PC-3 (cell line): ENCODE measurements around the gene EPB41L4B. TPM values are rescaled to one million over a fixed set of nuclear protein-coding genes. Genes with fewer than 3 reads are reported as not detected.

Experiments used
- ATAC-seq: fragments of 200-7000 bp; cut with Tn5 transposase; 2 replicates; pipeline ENCODE4 v1.9.1; 2020; ENCODE audit warnings: mild to moderate bottlenecking, moderate library complexity
- BruUV-seq: library from RNA; stranded (reverse); fragments of 400-500 nt; replicated peaks from 2 replicates; lab custom pipeline; 2021; lab: Mats Ljungman, UMichigan
- CTCF ChIA-PET: fragments of 300-600 bp; sonication (Branson Sonifier 250); formaldehyde crosslinking; loops from one replicate; lab custom pipeline; 2022; ENCODE audit warnings: antibody characterized with exemption; lab: Charles Lee
- POLR2A ChIA-PET: fragments of 300-600 bp; sonication (Branson Sonifier 250); formaldehyde crosslinking; loops from one replicate; lab custom pipeline; 2022; ENCODE audit warnings: antibody characterized with exemption; ENCODE audit not compliant: unreplicated experiment; lab: Charles Lee
- DNase-seq: peaks from one replicate; pipeline ENCODE4 v3.0.0-alpha.2; 2015
- H2AFZ ChIP-seq: fragments of 300-600 bp; sonication (generic); 2 replicates; pipeline ENCODE4 v1.6.0; 2016; ENCODE audit warnings: antibody characterized with exemption, low read length
- H3F3A ChIP-seq: fragments of 300-600 bp; sonication (generic); one replicate; pipeline ENCODE4 v1.6.0; 2017; ENCODE audit warnings: antibody characterized with exemption, low read length, control low read depth, mild to moderate bottlenecking; ENCODE audit not compliant: unreplicated experiment
- H3K27ac ChIP-seq: fragments of 300-600 bp; sonication (generic); 2 replicates; pipeline ENCODE4 v1.5.1; 2016; ENCODE audit warnings: mild to moderate bottlenecking, low read length
- H3K27me3 ChIP-seq: fragments of 300-600 bp; sonication (generic); 2 replicates; pipeline ENCODE4 v1.6.1; 2016; ENCODE audit warnings: low read length, mixed read lengths
- H3K36me3 ChIP-seq: fragments of 300-600 bp; sonication (generic); 2 replicates; pipeline ENCODE4 v1.6.1; 2016; ENCODE audit warnings: low read depth, mixed run types, low read length, mixed read lengths
- H3K4me1 ChIP-seq: fragments of 300-600 bp; sonication (generic); 2 replicates; pipeline ENCODE4 v1.5.1; 2016; ENCODE audit warnings: low read length; ENCODE audit not compliant: insufficient read depth
- H3K4me2 ChIP-seq: fragments of 300-600 bp; sonication (generic); 2 replicates; pipeline ENCODE4 v1.6.0; 2016; ENCODE audit warnings: low read length
- H3K4me3 ChIP-seq: fragments of 300-600 bp; sonication (generic); 2 replicates; pipeline ENCODE4 v1.5.1; 2016; ENCODE audit warnings: mild to moderate bottlenecking, low read length, mixed read lengths
- H3K79me2 ChIP-seq: fragments of 300-600 bp; sonication (generic); 2 replicates; pipeline ENCODE4 v1.6.1; 2017; ENCODE audit warnings: low read length, mixed read lengths
- H3K9ac ChIP-seq: fragments of 300-600 bp; sonication (generic); 2 replicates; pipeline ENCODE4 v1.6.0; 2016; ENCODE audit warnings: mild to moderate bottlenecking, low read length
- H3K9me2 ChIP-seq: fragments of 300-600 bp; sonication (generic); replicated peaks from 2 replicates; pipeline ENCODE4 v1.6.1; 2016; ENCODE audit warnings: mixed run types, low read length, mixed read lengths
- H3K9me3 ChIP-seq: fragments of 300-600 bp; sonication (generic); 2 replicates; pipeline ENCODE4 v1.6.1; 2016; ENCODE audit warnings: low read length, mixed read lengths
- H4K20me1 ChIP-seq: fragments of 300-600 bp; sonication (generic); 2 replicates; pipeline ENCODE4 v1.6.1; 2016; ENCODE audit warnings: low read length, mixed read lengths
- CTCF ChIP-seq: fragments of 300-600 bp; sonication (generic); conservative IDR thresholded peaks from 2 replicates; pipeline ENCODE4 v1.5.1; 2017; ENCODE audit warnings: antibody characterized with exemption, low read depth, mild to moderate bottlenecking, low read length
- EZH2 ChIP-seq: fragments of 300-600 bp; sonication (generic); IDR thresholded peaks from one replicate; pipeline ENCODE4 v1.6.1; 2017; ENCODE audit warnings: antibody characterized with exemption, mild to moderate bottlenecking, low read length; ENCODE audit not compliant: unreplicated experiment
- EZH2phosphoT487 ChIP-seq: fragments of 300-600 bp; sonication (generic); IDR thresholded peaks from 2 replicates; pipeline ENCODE4 v1.6.1; 2018; ENCODE audit warnings: mild to moderate bottlenecking, antibody characterized with exemption, low read length, borderline replicate concordance
- intact Hi-C: fragments of 100-400 bp; cut with micrococcal nuclease; formaldehyde crosslinking; loops from 2 replicates; pipeline ENCODE4 v1.9.0; 2023
- total RNA-seq: library from RNA; depleted of rRNA; stranded (reverse); fragments of >200 nt; gene quantifications from 2 replicates; pipeline ENCODE4 v1.2.3, GENCODE V29; 2014

Gene EPB41L4B
- total RNA-seq, 1 experiment from 2014 or later: 11.2 TPM

DNA sequence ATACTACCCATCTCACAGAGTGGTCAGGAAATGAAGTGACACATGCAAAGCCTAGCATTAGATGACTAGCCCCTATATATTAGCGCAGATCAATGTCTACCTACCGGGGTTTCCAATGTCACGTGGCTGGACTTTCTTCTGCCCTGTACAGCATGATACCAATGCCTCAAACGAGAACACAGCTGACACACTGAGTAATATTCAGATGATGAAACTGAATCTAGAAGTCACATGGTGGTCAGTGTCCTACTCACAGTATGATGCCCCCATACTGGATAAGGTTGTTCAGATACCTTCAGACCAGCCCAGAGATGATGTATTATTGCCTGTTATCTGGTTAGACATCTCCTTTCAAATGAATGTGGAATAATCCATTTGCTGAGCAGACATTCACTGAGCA, 82.7 kb downstream of the EPB41L4B start:
- peak overlapping the region; percentile 24; the same call in 1 of the 2 replicates for H3K4me2 ChIP-seq
- H3K27ac ChIP-seq: 0 out of 2 replicates have a peak overlapping the region, but pooled peaks have one; percentile 8
- no TSS peak for BruUV-seq
- H3K27me3 ChIP-seq: no peaks in the 10 kb centered on the region
- peaks cover 13% of the 10 kb centered on the region for H3K4me1 ChIP-seq
- no peak overlapping the region for H3K4me3 ChIP-seq
- no peak overlapping the region for H2AFZ ChIP-seq
- ChIA-PET CTCF (no interaction called here), POLR2A (no interaction called here)
- intact Hi-C loops: no loop called here
- no peak overlapping the region for H3K9ac ChIP-seq
- H3F3A ChIP-seq: no peaks in the 10 kb centered on the region
- H4K20me1 ChIP-seq: no peaks in the 10 kb centered on the region
- DNase-seq: no peak
- H3K9me3 ChIP-seq: no peaks in the 10 kb centered on the region
- peaks cover 6% of the 10 kb centered on the region; the same call in 1 of the 2 replicates for H3K36me3 ChIP-seq
- no peak for ATAC-seq
- no peaks in the 10 kb centered on the region for H3K79me2 ChIP-seq
- no peaks in the 10 kb centered on the region for H3K9me2 ChIP-seq
- TF ChIP-seq EZH2: no peak

GRCh38 chr9:109232449-109233237, 88.2 kb downstream of the EPB41L4B start:
- H3K9ac ChIP-seq: no peak overlapping the region
- intact Hi-C loops: no loop called here
- peak; percentile 33; the same call in 1 of the 2 replicates for ATAC-seq
- no peak overlapping the region for H3K4me3 ChIP-seq
- no peaks in the 10 kb centered on the region for H3K9me3 ChIP-seq
- TF ChIP-seq CTCF (no peak), EZH2 (no peak), EZH2phosphoT487 (no peak)
- CTCF ChIA-PET: no interaction called here
- peaks cover 8% of the 10 kb centered on the region; the same call in 1 of the 2 replicates for H3K4me1 ChIP-seq
- POLR2A ChIA-PET: interaction anchor here (0.5 kb wide), 1 partner anchor 32 kb away, joined by 6 read pairs; no protein-coding TSS in a partner anchor
- no peaks in the 10 kb centered on the region for H3K79me2 ChIP-seq
- H2AFZ ChIP-seq: no peak overlapping the region
- peak overlapping the region; percentile 51 for H3K4me2 ChIP-seq
- no peaks in the 10 kb centered on the region for H4K20me1 ChIP-seq
- no peaks in the 10 kb centered on the region for H3K9me2 ChIP-seq
- H3K27ac ChIP-seq: no peak overlapping the region
- H3K27me3 ChIP-seq: no peaks in the 10 kb centered on the region
- no peaks in the 10 kb centered on the region for H3F3A ChIP-seq
- DNase-seq: peak; percentile 61
- BruUV-seq: no TSS peak
- H3K36me3 ChIP-seq: no peaks in the 10 kb centered on the region

DNA sequence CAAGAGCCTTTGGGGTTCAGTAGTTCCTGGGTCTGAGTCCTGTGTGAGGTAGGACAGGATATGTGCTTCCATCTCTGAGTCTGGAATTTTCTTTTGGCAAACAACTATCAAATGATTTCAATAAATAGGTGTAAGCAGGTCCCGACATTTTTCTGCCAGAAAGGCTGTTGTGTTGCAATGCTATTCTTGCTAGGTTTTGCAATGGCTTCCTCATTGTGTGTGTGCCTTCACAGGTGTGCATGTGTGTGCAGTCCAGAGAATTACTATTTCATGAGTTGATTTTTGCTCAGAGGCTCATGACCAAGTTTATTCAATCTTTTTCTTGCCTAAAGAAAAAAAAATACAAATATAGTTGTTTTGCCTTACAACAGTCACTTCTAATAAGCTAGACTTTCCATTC, 89.3 kb downstream of the EPB41L4B start:
- no peaks in the 10 kb centered on the region for H4K20me1 ChIP-seq
- H3K9me2 ChIP-seq: no peaks in the 10 kb centered on the region
- BruUV-seq: no TSS peak
- no peak overlapping the region for H3K4me3 ChIP-seq
- no peak overlapping the region for H3K4me2 ChIP-seq
- no peaks in the 10 kb centered on the region for H3K9me3 ChIP-seq
- H2AFZ ChIP-seq: no peak overlapping the region
- ATAC-seq (no peak), DNase-seq (no peak)
- H3K9ac ChIP-seq: no peak overlapping the region
- no peaks in the 10 kb centered on the region for H3K27me3 ChIP-seq
- peaks cover 8% of the 10 kb centered on the region; the same call in 1 of the 2 replicates for H3K4me1 ChIP-seq
- H3K27ac ChIP-seq: no peak overlapping the region
- ChIA-PET CTCF (no interaction called here), POLR2A (no interaction called here)
- TF ChIP-seq CTCF (no peak), EZH2phosphoT487 (no peak), EZH2 (no peak)
- H3K36me3 ChIP-seq: no peaks in the 10 kb centered on the region
- intact Hi-C loops: no loop called here
- H3K79me2 ChIP-seq: no peaks in the 10 kb centered on the region
- H3F3A ChIP-seq: no peaks in the 10 kb centered on the region
